Measurements from ENCODE around the gene CDC42BPB.
"Not testable (repeated sequence)": the region's sequence is repeated elsewhere in the genome, so short reads cannot be mapped to it uniquely, and the experiment has no call there.

Gene CDC42BPB

DNA sequence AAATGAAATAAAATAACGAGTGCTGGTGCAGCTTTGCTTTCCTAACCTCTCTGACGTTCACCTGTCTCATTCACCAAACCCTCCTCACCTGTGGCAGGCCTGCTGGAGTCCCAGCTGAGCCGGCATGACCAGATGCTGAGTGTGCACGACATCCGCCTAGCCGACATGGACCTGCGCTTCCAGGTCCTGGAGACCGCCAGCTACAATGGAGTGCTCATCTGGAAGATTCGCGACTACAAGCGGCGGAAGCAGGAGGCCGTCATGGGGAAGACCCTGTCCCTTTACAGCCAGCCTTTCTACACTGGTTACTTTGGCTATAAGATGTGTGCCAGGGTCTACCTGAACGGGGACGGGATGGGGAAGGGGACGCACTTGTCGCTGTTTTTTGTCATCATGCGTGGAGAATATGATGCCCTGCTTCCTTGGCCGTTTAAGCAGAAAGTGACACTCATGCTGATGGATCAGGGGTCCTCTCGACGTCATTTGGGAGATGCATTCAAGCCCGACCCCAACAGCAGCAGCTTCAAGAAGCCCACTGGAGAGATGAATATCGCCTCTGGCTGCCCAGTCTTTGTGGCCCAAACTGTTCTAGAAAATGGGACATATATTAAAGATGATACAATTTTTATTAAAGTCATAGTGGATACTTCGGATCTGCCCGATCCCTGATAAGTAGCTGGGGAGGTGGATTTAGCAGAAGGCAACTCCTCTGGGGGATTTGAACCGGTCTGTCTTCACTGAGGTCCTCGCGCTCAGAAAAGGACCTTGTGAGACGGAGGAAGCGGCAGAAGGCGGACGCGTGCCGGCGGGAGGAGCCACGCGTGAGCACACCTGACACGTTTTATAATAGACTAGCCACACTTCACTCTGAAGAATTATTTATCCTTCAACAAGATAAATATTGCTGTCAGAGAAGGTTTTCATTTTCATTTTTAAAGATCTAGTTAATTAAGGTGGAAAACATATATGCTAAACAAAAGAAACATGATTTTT, 151.9 kb downstream of the CDC42BPB start:
- DNase-seq (ENCODE audit: low read depth in 3 of 3, low spot score in 1 of 3) = no peak

GRCh38 chr14:102903889-102904512, 153.3 kb downstream of the CDC42BPB start:
- no peak for DNase-seq (ENCODE audit: low read depth in 3 of 3, low spot score in 1 of 3)

GRCh38 chr14:102903248-102903888, 154.0 kb downstream of the CDC42BPB start:
- DNase-seq (ENCODE audit: low read depth in 3 of 3, low spot score in 1 of 3) = no peak

- DNase-seq (ENCODE audit: low read depth in 3 of 3, low spot score in 1 of 3) = no peak
These were observed 154.7 kb downstream of the CDC42BPB start for GRCh38 chr14:102902523-102903247.

- no peak for DNase-seq (ENCODE audit: low read depth in 3 of 3, low spot score in 1 of 3)
These were observed 155.3 kb downstream of the CDC42BPB start for GRCh38 chr14:102902086-102902485.

DNA sequence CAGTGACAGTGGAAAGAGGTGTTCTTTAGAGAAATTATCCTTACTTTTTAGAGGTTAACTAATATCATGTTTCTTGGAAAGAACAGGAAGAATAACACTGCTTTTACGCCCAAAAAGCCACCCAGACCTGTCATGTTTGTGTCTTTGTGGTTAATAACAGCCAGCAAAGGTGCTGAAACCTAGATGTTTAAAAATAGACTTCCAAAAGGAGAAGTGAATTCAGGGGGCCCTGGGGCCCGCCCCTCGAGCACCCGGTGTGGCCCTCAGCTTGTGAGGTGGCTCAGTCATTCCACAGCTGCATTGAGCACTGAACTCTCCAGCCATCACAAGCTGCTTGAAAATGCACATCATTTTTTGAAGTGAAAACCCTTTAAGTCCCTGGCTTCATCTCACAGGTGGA, 155.7 kb downstream of the CDC42BPB start:
- no peak for DNase-seq (ENCODE audit: low read depth in 3 of 3, low spot score in 1 of 3)

DNA sequence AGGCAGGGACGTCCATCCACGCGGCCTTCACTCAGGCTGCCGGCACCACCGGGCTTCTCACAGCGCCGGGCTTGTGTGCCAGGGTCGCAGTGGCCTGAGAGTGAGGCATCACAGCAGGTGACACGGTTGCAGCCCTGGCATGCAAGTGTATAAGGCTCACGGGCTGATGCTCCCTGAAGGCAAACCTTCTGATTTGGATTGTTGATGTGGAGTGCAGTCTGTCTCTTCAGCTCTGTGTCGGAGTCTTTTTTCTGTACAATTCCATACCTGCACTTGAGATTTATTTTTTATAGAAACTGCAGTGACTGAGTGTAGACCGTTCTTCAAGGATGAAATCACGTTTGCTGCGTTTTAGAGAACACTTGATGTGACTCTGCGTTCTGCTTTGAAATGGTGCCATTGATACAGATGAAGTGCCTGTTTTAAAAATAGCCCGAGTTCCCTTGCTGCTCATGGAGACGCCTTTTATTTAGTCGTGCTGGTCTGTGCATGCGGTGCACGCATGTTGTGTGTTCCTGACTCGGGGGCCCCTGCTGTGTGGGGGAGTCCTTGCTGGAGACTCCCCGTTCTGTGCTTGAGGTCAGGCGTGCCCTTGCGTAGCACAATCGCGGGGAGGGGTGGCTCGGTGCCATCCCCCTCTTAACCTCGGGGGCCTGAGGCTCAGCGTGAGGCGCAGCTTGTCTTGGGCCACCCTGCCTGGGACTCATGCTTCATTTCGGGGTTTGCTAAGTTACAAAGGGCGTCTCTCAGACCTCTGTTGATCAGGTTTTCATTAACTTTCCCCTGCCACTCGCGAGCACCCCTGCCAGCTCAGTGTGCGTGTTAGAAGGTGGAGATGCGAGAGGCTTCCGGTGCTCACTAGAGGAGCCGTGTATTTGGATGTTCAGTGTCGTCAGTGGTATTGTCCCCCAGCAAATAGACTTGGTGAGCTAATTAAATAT, 156.4 kb downstream of the CDC42BPB start:
- DNase-seq (ENCODE audit: low read depth in 3 of 3, low spot score in 1 of 3) = no peak

- DNase-seq (ENCODE audit: low read depth in 3 of 3, low spot score in 1 of 3) = no peak
These were observed 157.8 kb downstream of the CDC42BPB start for GRCh38 chr14:102899516-102899900.

- no peak for DNase-seq (ENCODE audit: low read depth in 3 of 3, low spot score in 1 of 3)
These were observed 158.4 kb downstream of the CDC42BPB start for GRCh38 chr14:102898776-102899515.

DNA sequence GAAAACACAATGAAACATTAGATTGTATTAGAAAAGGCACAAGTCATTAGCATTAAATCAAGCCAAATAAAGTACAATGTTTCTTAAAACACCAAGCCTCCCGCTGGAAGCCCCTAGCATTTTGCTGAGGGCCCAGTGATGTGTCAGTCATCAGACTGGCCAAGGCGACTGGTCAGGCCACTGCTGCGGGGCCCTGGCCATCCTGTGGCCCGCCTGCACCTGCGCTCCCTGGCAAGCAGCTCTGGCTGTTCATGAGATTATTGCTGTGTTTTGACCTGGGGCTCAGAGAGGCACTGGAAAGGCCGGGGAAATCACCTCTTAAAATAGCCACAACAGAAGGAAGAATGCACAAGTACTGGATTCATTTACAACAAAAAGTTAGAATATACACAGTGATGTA, 159.1 kb downstream of the CDC42BPB start:
- DNase-seq (ENCODE audit: low read depth in 3 of 3, low spot score in 1 of 3) = no peak

DNA sequence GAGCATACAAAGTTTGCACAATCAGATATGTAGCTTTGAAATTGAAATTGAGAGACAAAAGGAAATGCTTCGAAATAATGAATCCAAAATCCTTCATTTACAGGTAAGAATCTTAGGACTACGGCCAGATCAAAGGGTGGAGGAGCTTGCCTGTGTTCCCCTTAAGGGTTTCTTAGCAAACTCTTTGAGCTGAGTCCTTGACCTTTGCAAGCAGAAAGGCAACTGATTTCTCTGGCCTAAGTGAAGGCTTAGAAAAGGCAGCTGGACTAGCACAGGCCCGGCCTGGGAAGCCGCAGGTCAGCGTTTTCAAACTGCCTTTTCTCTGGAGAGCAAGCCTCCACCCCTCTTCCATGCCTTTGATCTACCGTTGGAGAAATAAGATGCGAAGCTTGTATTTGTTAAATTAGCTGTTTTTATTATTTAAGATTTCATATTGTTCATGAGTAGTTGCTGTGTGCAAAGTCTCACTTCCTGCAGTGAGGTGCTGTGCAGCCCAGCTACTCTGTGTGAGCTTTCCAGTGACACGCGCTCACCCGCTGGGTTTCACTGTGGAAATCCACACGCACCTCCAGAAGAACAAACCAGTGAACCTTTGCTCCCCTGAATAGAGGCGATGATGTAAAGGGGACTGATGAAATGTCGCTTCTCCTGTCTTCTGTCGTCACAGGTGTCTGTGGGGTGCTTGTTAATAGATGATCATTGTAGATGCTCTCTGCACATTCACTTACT, 159.9 kb downstream of the CDC42BPB start:
- no peak for DNase-seq (ENCODE audit: low read depth in 3 of 3, low spot score in 1 of 3)

- not testable (repeated sequence) for DNase-seq (ENCODE audit: low read depth in 3 of 3, low spot score in 1 of 3)
These were observed 160.6 kb downstream of the CDC42BPB start for GRCh38 chr14:102896735-102897134.

DNA sequence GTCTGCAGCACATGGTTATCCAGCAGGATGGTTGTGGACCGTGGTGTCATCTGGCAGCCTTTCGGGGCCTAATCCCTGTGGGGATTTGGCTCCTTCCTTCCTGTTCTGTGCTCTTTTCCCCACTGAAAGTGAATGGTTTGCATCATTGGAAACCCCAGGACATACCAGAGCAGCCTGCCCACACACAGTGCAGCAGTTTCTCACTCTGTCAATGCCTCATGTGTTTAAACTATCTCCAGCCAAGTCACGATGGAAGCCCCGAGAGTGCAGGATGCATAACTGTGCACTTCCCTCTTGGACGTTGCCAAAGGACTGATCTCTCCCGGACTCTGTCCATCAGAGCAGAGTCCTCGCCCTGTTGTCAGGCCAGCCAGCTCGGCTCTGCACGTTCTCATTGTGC, 163.9 kb downstream of the CDC42BPB start:
- no peak for DNase-seq (ENCODE audit: low read depth in 3 of 3, low spot score in 1 of 3)

DNA sequence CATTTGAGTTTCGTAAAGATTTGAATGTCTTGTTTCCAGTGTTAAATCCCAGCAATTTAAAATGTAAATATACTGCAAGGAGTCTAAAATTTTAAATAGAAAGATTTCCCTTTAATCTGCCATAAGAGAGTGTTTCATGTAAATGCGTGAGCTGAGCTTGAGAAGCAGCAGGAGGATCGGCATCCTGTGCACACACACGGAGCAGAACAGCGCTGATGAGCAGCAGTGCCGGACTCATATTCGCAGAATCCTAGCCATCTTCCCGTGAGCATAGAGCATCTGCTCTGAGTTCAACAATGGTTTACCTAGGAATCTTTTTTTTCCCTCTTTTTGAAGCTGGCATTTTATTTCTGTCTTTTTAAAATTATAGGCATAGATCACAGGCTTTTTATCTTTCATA, 164.7 kb downstream of the CDC42BPB start:
- no peak for DNase-seq (ENCODE audit: low read depth in 3 of 3, low spot score in 1 of 3)

DNA sequence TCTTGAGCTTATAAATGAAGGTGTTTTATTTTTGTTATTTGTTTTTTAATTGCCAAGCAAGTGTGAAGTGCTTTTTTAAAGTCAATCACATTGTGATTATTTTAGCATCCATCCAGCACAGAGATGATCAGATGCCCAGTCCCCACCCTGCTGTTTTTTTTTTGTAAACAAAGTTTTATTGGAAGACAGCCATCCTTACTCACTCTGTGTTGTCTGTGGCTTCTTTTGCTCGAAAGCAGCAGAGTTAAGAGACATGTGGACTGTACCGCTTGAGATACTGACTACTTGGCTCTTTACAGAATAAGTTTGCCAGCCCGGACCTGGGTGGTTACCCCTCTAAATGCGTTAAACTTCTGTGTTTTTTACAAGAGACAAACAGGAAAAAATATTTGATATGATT, 165.8 kb downstream of the CDC42BPB start:
- DNase-seq (ENCODE audit: low read depth in 3 of 3, low spot score in 1 of 3) = no peak

DNA sequence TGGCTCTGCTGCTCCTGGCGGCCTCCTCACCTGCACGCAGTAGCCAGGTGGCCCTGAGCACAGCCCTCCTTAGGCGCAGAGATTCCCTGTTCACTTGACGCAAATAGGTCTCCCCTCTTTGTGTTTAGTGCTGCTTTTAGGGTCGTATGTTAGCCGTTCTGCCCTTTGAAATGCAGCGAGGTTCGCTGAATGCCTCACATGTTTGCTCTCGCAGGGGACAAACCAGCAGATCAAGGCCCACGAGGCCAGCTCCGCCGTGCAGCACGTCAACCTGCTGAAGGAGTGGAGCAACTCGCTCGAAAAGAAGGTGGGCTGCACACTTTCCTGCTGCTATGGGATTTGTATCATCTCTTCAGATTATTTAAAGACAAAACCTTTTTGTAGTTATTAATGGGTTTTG, 166.2 kb downstream of the CDC42BPB start:
- no peak for DNase-seq (ENCODE audit: low read depth in 3 of 3, low spot score in 1 of 3)

DNA sequence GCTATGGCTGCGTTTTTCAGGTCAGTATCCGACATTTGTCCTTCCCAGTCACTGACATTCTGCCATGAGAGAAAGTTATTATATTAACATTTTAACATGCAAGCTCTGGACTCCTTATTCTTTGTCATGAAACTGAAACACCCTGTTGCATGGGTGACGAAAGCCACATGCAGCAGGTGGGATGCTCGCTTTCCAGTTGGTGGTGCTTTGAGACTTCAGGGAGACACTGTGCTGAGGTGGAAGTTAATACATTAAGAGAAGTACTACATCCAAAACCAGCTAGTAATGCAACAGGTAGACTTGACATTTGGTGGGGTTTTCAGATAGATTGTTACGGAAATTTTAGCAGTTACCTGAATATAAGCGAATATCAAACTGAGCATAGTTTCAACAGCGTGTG, 167.7 kb downstream of the CDC42BPB start:
- DNase-seq (ENCODE audit: low read depth in 3 of 3, low spot score in 1 of 3) = no peak

DNA sequence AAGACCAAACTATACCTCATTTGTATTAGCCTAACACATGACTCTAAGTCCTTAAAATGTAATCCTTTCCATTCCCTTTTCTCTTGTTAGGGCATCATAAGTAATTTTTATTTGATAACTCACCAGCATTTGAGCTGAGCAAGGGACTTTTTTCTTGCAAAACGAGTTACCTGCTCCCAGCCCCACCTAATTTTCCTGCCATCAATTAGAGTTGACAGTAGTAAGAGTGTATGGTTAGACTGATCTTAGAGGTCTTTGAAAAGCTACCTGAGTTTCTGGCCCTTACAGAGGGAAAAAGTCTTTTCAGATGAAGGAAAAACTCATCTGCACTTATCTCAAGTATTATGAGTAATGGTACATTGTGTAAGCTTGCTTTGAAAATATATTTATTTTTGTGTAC, 168.6 kb downstream of the CDC42BPB start:
- no peak for DNase-seq (ENCODE audit: low read depth in 3 of 3, low spot score in 1 of 3)

All from stimulated activated CD4-positive, alpha-beta T cell treated with anti-CD3 and anti-CD28 coated beads, TNF-alpha, amount 100 ng/mL, for 1 hour (primary cell).